K562 (cell line): Measurements from ENCODE around the gene PCBP3. TPM values are rescaled to one million over a fixed set of nuclear protein-coding genes. Genes with fewer than 3 reads are reported as not detected.

Experiments
- ATAC-seq: fragments of 200-7000 bp; cut with Tn5 transposase; 3 replicates; pipeline ENCODE4 v1.9.1; 2020; ENCODE audit warnings: moderate library complexity
- BruUV-seq: library from RNA; stranded (reverse); fragments of 400-500 nt; replicated peaks from 2 replicates; lab custom pipeline; 2021; lab: Mats Ljungman, UMichigan
- CTCF ChIA-PET: fragments of 300-600 bp; formaldehyde crosslinking; extraction: SDS; loops from one replicate; lab custom pipeline; 2021; ENCODE audit warnings: low intra/inter-chr PET ratio; lab: Yijun Ruan, JAX
- POLR2A ChIA-PET: fragments of 300-600, 350-650 bp; sonication (Branson Sonifier 250); formaldehyde crosslinking; extraction: SDS; loops from one replicate; lab custom pipeline; 2021; ENCODE audit warnings: antibody characterized with exemption, inconsistent platforms; lab: Yijun Ruan, JAX
- DNase-seq, 4 experiments: peaks; one replicate each; pipeline versions ENCODE4 v3.0.0 to v3.0.0-alpha.2; 2011 to 2018; ENCODE audit warnings: low spot score in 3 of 4, mixed read lengths in 3 of 4; ENCODE audit errors: extremely low read depth in 1 of 4
- FAIRE-seq: peaks from 2 replicates; lab custom pipeline; 2011; peaks lifted over from hg19 to GRCh38; lab: Jason Lieb, UNC
- H2AFZ ChIP-seq: 2 replicates; pipeline ENCODE4 v1.6.0; 2011; ENCODE audit warnings: low read depth, low read length, control low read depth, inconsistent platforms
- H3K27ac ChIP-seq: fragments of 200-600 bp; 3 replicates; pipeline ENCODE4 v1.8.0; 2011; ENCODE audit warnings: low read depth, mild to moderate bottlenecking, control low read depth, inconsistent platforms, low read length, moderate library complexity, mixed read lengths; ENCODE audit errors: extremely low read depth
- H3K27me3 ChIP-seq, 2 experiments: fragments of 300-600 bp in 1 of 2; 2 replicates in 1 of 2; 3 replicates in 1 of 2; pipeline versions ENCODE4 v1.6.0 to v1.8.0; 2011; ENCODE audit warnings: inconsistent platforms in 2 of 2, low read length in 2 of 2, mild to moderate bottlenecking in 1 of 2, mixed read lengths in 1 of 2, moderate library complexity in 1 of 2; ENCODE audit not compliant: control insufficient read depth in 2 of 2, insufficient read depth in 2 of 2
- H3K36me3 ChIP-seq: fragments of 300-600 bp; 3 replicates; pipeline ENCODE4 v1.8.0; 2011; ENCODE audit warnings: mild to moderate bottlenecking, low read length, inconsistent platforms; ENCODE audit not compliant: control insufficient read depth, insufficient read depth
- H3K4me1 ChIP-seq, 2 experiments: fragments of 200-600 bp in 1 of 2; replicated peaks in 1 of 2; 2 replicates in 1 of 2; 3 replicates in 1 of 2; pipeline versions ENCODE4 v1.5.1 to v1.8.0; 2011; ENCODE audit warnings: inconsistent platforms in 2 of 2, low read length in 2 of 2, mild to moderate bottlenecking in 1 of 2, mixed read lengths in 1 of 2, moderate library complexity in 1 of 2; ENCODE audit not compliant: control insufficient read depth in 2 of 2, insufficient read depth in 2 of 2
- H3K4me2 ChIP-seq: 2 replicates; pipeline ENCODE4 v1.6.1; 2011; ENCODE audit warnings: low read length, control low read depth, inconsistent platforms, mixed read lengths; ENCODE audit not compliant: insufficient read depth
- H3K4me3 ChIP-seq: fragments of 200-600 bp; sonication (generic), shearing (Covaris generic); 2 replicates; pipeline ENCODE4 v1.5.1; 2016; ENCODE audit warnings: control low read depth, inconsistent platforms
- H3K79me2 ChIP-seq: fragments of 200-600 bp; 3 replicates; pipeline ENCODE4 v1.8.0; 2011; ENCODE audit warnings: low read length, inconsistent platforms; ENCODE audit not compliant: control insufficient read depth, insufficient read depth
- H3K9ac ChIP-seq, 2 experiments: 2 replicates each; pipeline versions ENCODE4 v1.6.0 to v1.6.1; 2011; ENCODE audit warnings: low read depth in 2 of 2, low read length in 2 of 2, control low read depth in 1 of 2, inconsistent platforms in 1 of 2, mild to moderate bottlenecking in 1 of 2, mixed read lengths in 1 of 2; ENCODE audit not compliant: insufficient read depth in 1 of 2
- H3K9me1 ChIP-seq: one replicate; pipeline ENCODE4 v1.6.0; 2011; ENCODE audit warnings: inconsistent platforms, mild to moderate bottlenecking, low read length, moderate library complexity; ENCODE audit not compliant: control insufficient read depth, insufficient read depth
- H3K9me3 ChIP-seq: replicated peaks from 2 replicates; pipeline ENCODE4 v1.5.1; 2011; ENCODE audit warnings: low read depth, low read length, inconsistent platforms; ENCODE audit not compliant: control insufficient read depth, insufficient read depth
- H4K20me1 ChIP-seq: replicated peaks from 2 replicates; pipeline ENCODE4 v1.6.1; 2011; ENCODE audit warnings: low read length, inconsistent platforms, mixed read lengths; ENCODE audit not compliant: control insufficient read depth, insufficient read depth
- GABPA ChIP-seq: fragments of 200-800 bp; sonication (Bioruptor generic); conservative IDR thresholded peaks from 2 replicates; pipeline ENCODE4 v1.6.1; 2016; ENCODE audit warnings: low read depth, missing genetic modification characterization, missing compliant biosample characterization
- JUN ChIP-seq, 2 experiments: sonication (generic) in 1 of 2; formaldehyde crosslinking in 1 of 2; IDR thresholded peaks; 2 replicates each; pipeline versions ENCODE4 v1.6.1 to v1.8.0; 2012 to 2022; ENCODE audit warnings: borderline replicate concordance in 2 of 2, mild to moderate bottlenecking in 2 of 2, improper control_type of control experiment in 1 of 2, low read depth in 1 of 2, low read length in 1 of 2, missing genetic modification reagents in 1 of 2
- NFYB ChIP-seq: IDR thresholded peaks from 2 replicates; pipeline ENCODE4 v1.6.1; 2011; ENCODE audit warnings: mild to moderate bottlenecking, moderate library complexity; ENCODE audit not compliant: insufficient read length; ENCODE audit errors: extremely low read depth
- PML ChIP-seq: IDR thresholded peaks from 2 replicates; pipeline ENCODE4 v1.6.1; 2012; ENCODE audit warnings: low read length, inconsistent platforms
- POLR2AphosphoS2 ChIP-seq: IDR thresholded peaks from 2 replicates; pipeline ENCODE4 v1.6.1; 2012; ENCODE audit warnings: low read length, improper control_type of control experiment
- SRSF3 ChIP-seq: fragments of 200-400 bp; formaldehyde crosslinking; IDR thresholded peaks from 2 replicates; pipeline ENCODE4 v1.6.1; 2016; ENCODE audit warnings: mild to moderate bottlenecking, low read length, moderate library complexity; ENCODE audit not compliant: insufficient read depth
- WHSC1 ChIP-seq: IDR thresholded peaks from one replicate; pipeline ENCODE4 v1.6.1; 2012; ENCODE audit warnings: low read length, control low read depth, inconsistent platforms
- ZNF639 ChIP-seq, 2 experiments: fragments of 200-800 bp in 1 of 2; sonication (Bioruptor generic) in 1 of 2; sonication (generic) in 1 of 2; formaldehyde crosslinking in 1 of 2; IDR thresholded peaks in 1 of 2; conservative IDR thresholded peaks in 1 of 2; 2 replicates each; pipeline versions ENCODE4 v1.5.0 to v1.6.1; 2016 to 2020; ENCODE audit warnings: missing compliant biosample characterization in 1 of 2, missing genetic modification characterization in 1 of 2, missing genetic modification reagents in 1 of 2
- WGBS: fragments of 100-300 bp; shearing (Covaris generic); methylation state at CpG from one replicate; pipeline ENCODE4 v1.1.6; 2016; ENCODE audit warnings: low coverage, mixed read lengths; ENCODE audit not compliant: insufficient coverage; ENCODE audit errors: missing lambda C conversion rate; 5-methylcytosine and 5-hydroxymethylcytosine counted together
- in situ Hi-C: fragments of 300-500 bp; cut with MboI; formaldehyde crosslinking; loops from 4 replicates; pipeline ENCODE4 v1.15.0; 2018; ENCODE audit warnings: inconsistent platforms, mixed read lengths
- intact Hi-C: fragments of 100-400 bp; cut with micrococcal nuclease; formaldehyde crosslinking; loops from 2 replicates; pipeline ENCODE4 v1.14.2; 2022
- polyA plus RNA-seq, 8 experiments: library from polyadenylated mRNA; depleted of rRNA in 4 of 8; stranded (reverse) in 5 of 8; unstranded in 3 of 8; fragments of >200 nt; fragmentation: Nextera tagmentation in 2 of 8; fragmentation: Illumina TruSeq in 1 of 8; extraction: Ambion mirVana in 2 of 8; extraction: Trizol in 1 of 8; gene quantifications; 2 replicates each; pipeline versions ENCODE4 v1.2.1 to v1.2.3, GENCODE V29; 2011 to 2014; ENCODE audit warnings: inconsistent platforms in 1 of 8, missing spikeins in 1 of 8
- total RNA-seq, 7 experiments: library from RNA; depleted of rRNA in 6 of 7; stranded (reverse); fragments of >200 nt in 6 of 7; fragmentation: Illumina TruSeq in 2 of 7; extraction: Trizol in 2 of 7; gene quantifications; 2 replicates each; pipeline versions ENCODE4 v1.2.1 to v1.2.3, GENCODE V29; 2011 to 2021; ENCODE audit warnings: low replicate concordance in 1 of 7

The PCBP3 gene
- total and polyA plus RNA-seq, 9 of the 15 experiments (the other 6 are each of a cell fraction or from before 2014, with no cell fraction given) = 0.18 TPM; not detected in 8

GRCh38 chr21:45872471-45872870 is 228.9 kb downstream of the PCBP3 start (continued):
- no peak for TF ChIP-seq ZNF639 (CRISPR knock-in tag; conservative IDR thresholded peaks at IDR 0.05 in 1 of 2, IDR thresholded peaks at IDR 0.05 in 1 of 2)
- TF ChIP-seq NFYB = no peak
- TF ChIP-seq PML = no peak
- TF ChIP-seq WHSC1 = no peak
- TF ChIP-seq SRSF3 = no peak

- intact Hi-C loops = no loop called here
- in situ Hi-C loops = no loop called here
- TF ChIP-seq JUN (IDR thresholded peaks at IDR 0.05; ENCODE audit: borderline replicate concordance, low read depth, low read length) = no peak
- TF ChIP-seq JUN (CRISPR knock-in tag; IDR thresholded peaks at IDR 0.05; ENCODE audit: borderline replicate concordance) = no peak
- TF ChIP-seq POLR2AphosphoS2 = no peak
- no peak for TF ChIP-seq GABPA (tag)
- Histone ChIP-seq H2AFZ (no peak overlapping the region), H3K9ac (no peak overlapping the region), H4K20me1 (peaks cover 11% of the 10 kb centered on the region), H3K27ac (no peak overlapping the region), H3K4me2 (no peak overlapping the region), H3K36me3 (no peaks in the 10 kb centered on the region), H3K4me3 (no peak overlapping the region), H3K9me3 (no peaks in the 10 kb centered on the region), H3K27me3 (peaks cover 46 to 95% of the 10 kb centered on the region in 2 experiments), H3K9me1 (no peaks in the 10 kb centered on the region), H3K4me1 (peaks cover 0 to 7% of the 10 kb centered on the region in 2 experiments; a peak in 1 of 5 replicates), H3K79me2 (no peaks in the 10 kb centered on the region)
- no peak for DNase-seq
- POLR2A ChIA-PET = no interaction called here
- 0% methylated on average over 11 of the region's 11 CpGs for WGBS
- no peak for FAIRE-seq
- BruUV-seq = no TSS peak
- CTCF ChIA-PET = interaction anchor here (0.7 kb wide), 1 partner anchor 309 kb away, joined by 3 read pairs; no protein-coding TSS in a partner anchor
- ATAC-seq = no peak
Observed at GRCh38 chr21:45872902-45873301, 229.4 kb downstream of the PCBP3 start.
